Thyroid gland (tissue), 4 donors: ENCODE measurements around the gene SLC2A13.

Experiments
- POLR2A ChIP-seq, 2 donors: fragments of 450-650 bp; IDR thresholded peaks; one replicate each; pipeline ENCODE4 v1.6.1; 2017; ENCODE audit warnings: antibody characterized with exemption in 2 of 2, mild to moderate bottlenecking in 2 of 2, moderate library complexity in 1 of 2
- TF ChIP-seq, protein P1 (sequence below), 6 experiments: fragments of 200-600 bp in 3 of 6; fragments of 450-650 bp in 3 of 6; sonication (generic) in 3 of 6; IDR thresholded peaks; one replicate each; pipeline ENCODE4 v1.5.1; 2016 to 2019; ENCODE audit warnings: antibody characterized with exemption in 6 of 6, mild to moderate bottlenecking in 2 of 6, inconsistent platforms in 1 of 6, moderate library complexity in 1 of 6

GRCh38 chr12:39986674-39987073 lies 119.2 kb downstream of the SLC2A13 start:
- TF ChIP-seq, protein P1, sequence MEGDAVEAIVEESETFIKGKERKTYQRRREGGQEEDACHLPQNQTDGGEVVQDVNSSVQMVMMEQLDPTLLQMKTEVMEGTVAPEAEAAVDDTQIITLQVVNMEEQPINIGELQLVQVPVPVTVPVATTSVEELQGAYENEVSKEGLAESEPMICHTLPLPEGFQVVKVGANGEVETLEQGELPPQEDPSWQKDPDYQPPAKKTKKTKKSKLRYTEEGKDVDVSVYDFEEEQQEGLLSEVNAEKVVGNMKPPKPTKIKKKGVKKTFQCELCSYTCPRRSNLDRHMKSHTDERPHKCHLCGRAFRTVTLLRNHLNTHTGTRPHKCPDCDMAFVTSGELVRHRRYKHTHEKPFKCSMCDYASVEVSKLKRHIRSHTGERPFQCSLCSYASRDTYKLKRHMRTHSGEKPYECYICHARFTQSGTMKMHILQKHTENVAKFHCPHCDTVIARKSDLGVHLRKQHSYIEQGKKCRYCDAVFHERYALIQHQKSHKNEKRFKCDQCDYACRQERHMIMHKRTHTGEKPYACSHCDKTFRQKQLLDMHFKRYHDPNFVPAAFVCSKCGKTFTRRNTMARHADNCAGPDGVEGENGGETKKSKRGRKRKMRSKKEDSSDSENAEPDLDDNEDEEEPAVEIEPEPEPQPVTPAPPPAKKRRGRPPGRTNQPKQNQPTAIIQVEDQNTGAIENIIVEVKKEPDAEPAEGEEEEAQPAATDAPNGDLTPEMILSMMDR (IDR thresholded peaks at IDR 0.05), result no peak
- no peak for TF ChIP-seq POLR2A (IDR thresholded peaks at IDR 0.05)
